HuH-7 (cell line): ENCODE data around the gene FSTL4.

Experiments
- DNase-seq: peaks from one replicate; pipeline ENCODE4 v3.0.0; 2011; ENCODE audit warnings: low spot score

FSTL4 gene

GRCh38 chr5:133240425-133241091, 371.8 kb downstream of the FSTL4 start:
- DNase-seq: no peak

- DNase-seq: no peak
These were observed 373.7 kb downstream of the FSTL4 start for GRCh38 chr5:133238426-133239205.

GRCh38 chr5:133236976-133237375, 375.4 kb downstream of the FSTL4 start:
- no peak for DNase-seq

- no peak for DNase-seq
These were observed 375.8 kb downstream of the FSTL4 start for GRCh38 chr5:133236541-133236951.

- DNase-seq: no peak
These were observed 376.5 kb downstream of the FSTL4 start for GRCh38 chr5:133235696-133236426.

GRCh38 chr5:133234911-133235310, 377.4 kb downstream of the FSTL4 start:
- no peak for DNase-seq

- no peak for DNase-seq
These were observed 378.1 kb downstream of the FSTL4 start for GRCh38 chr5:133234273-133234672.

GRCh38 chr5:133233616-133234015, 378.7 kb downstream of the FSTL4 start:
- no peak for DNase-seq

- no peak for DNase-seq
These were observed 379.4 kb downstream of the FSTL4 start for GRCh38 chr5:133232911-133233310.

- DNase-seq: no peak
These were observed 379.9 kb downstream of the FSTL4 start for GRCh38 chr5:133232435-133232834.

GRCh38 chr5:133232011-133232410, 380.3 kb downstream of the FSTL4 start:
- DNase-seq: no peak

GRCh38 chr5:133230823-133231578, 381.3 kb downstream of the FSTL4 start:
- no peak for DNase-seq

GRCh38 chr5:133229931-133230664, 382.2 kb downstream of the FSTL4 start:
- DNase-seq: no peak

GRCh38 chr5:133228316-133228715, 384.0 kb downstream of the FSTL4 start:
- DNase-seq: no peak

GRCh38 chr5:133227897-133228296, 384.4 kb downstream of the FSTL4 start:
- DNase-seq: no peak

- no peak for DNase-seq
These were observed 385.3 kb downstream of the FSTL4 start for GRCh38 chr5:133227082-133227481.

- no peak for DNase-seq
These were observed 386.2 kb downstream of the FSTL4 start for GRCh38 chr5:133226186-133226585.

GRCh38 chr5:133225671-133226152, 386.6 kb downstream of the FSTL4 start:
- peak; percentile 65 for DNase-seq

GRCh38 chr5:133222979-133223378, 389.4 kb downstream of the FSTL4 start:
- no peak for DNase-seq

- no peak for DNase-seq
These were observed 389.8 kb downstream of the FSTL4 start for GRCh38 chr5:133222521-133222920.

GRCh38 chr5:133222040-133222439, 390.3 kb downstream of the FSTL4 start:
- no peak for DNase-seq
